NCI-H1930 (cell line): ENCODE measurements around the gene GNAI1.
A peak's percentile ranks its signal among the peaks of the same experiment; 100 is the strongest.
"Not testable (repeated sequence)": the region's sequence is repeated elsewhere in the genome, so short reads cannot be mapped to it uniquely, and the experiment has no call there.

Experiments used
- DNase-seq, 2 experiments: peaks; one replicate each; lab custom pipeline; 2025; lab: John Stamatoyannopoulos, UW

Gene GNAI1

GRCh38 chr7:80132594-80132993 is 2.0 kb upstream of the GNAI1 start:
- DNase-seq: no peak

DNA sequence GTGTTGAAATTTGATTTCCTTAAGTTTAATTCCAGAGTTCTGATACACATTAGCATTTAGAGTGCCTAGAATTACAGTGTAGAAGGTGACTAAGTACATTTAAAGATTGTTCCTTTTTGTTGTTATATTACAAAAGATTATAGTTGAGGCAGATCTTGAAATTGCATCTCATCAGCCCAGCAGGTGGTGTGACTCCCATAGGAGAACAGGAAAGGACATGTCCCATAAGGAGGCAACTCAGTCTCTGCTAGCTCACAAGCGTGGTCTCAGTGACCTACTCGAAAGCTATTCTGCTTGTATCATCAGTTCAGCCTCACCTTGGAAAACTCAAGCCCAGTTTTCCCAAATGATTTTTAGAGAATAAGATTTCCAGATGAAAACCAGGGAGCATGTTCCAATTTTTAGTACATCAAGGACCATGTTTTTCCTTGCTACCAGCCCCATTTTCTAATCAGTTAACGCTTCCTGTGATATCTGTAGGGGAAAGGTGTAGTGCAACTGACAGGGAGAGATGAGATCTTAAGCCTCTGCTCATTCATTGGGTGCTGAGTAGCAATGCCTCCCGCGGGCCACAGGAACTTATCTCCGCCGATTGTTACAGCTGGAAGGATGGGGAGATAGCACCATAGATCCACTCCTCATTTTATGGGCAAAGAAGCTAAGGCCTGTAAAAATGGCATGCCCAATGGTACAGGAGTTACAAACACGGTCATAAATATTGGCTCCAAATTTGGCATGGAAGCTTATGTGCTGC is 1.1 kb upstream of the GNAI1 start:
- no peak for DNase-seq

DNA sequence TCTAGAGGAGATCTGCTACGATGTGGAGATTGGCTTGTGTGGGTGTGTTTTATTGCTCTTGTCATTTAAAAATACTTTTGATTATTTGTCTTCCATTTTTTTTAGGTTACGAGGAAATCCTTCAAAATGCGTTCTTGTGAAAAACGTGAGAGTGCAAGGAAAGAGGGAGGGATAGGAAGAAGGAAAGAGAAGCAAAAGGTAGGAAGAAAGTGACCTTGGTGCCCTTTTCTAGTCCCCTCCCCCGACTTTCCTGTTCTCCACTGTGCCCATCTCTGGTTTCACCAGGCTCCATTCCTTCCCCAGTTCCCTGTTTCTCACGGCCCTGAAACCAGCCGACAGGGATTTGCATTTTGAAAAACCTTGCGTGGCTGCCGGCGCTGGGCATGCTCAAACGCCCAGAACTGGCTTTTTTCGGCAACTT is 506 bp upstream of the GNAI1 start:
- DNase-seq: peak in 1 of 2 experiments; percentile 59

DNA sequence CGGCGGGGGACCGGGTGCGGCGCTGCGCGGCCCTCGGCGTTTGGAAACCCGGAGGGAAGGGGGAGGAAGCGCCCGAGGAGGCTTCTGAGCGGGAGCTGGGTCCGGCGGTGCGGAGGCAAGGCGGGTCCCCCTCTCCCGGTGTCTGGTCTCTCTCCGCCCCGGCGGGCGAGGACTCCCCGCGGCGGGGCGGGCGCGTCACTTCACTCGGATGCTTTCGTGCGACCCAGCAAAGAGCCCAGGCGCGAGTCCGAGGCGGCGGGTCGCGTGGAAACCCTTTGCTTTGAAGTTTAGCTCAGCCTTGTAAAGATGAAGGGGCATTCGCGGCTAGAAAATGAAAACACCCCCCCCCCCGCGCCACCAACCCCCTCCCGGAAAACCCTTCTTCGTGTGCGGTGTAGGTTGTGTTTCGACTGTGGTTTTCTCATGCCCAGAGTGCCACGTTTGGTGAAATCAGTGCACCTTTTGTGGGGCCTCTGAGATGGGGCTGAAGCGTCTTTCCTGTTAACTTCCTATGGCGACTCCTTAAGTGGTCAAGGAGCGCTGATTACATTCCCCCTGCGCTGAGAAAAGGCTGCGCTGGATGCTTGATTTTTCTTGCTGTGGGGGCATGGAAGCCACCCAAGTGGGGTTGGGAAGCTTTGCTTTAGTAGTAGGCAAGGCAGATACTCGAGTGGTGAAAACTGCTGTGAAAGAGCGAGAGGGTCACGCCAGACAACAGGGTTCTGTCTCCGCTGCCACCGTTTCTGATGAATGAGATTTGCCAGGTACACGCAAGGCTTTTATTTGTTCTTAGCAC is 876 bp downstream of the GNAI1 start:
- peak; percentile 15 to 27 for DNase-seq

- DNase-seq: no peak
Observed at GRCh38 chr7:80136261-80137055, 1.8 kb downstream of the GNAI1 start.

- no peak for DNase-seq
Observed at GRCh38 chr7:80137410-80137809, 2.8 kb downstream of the GNAI1 start.

GRCh38 chr7:80139236-80139635 is 4.6 kb downstream of the GNAI1 start:
- no peak for DNase-seq

DNA sequence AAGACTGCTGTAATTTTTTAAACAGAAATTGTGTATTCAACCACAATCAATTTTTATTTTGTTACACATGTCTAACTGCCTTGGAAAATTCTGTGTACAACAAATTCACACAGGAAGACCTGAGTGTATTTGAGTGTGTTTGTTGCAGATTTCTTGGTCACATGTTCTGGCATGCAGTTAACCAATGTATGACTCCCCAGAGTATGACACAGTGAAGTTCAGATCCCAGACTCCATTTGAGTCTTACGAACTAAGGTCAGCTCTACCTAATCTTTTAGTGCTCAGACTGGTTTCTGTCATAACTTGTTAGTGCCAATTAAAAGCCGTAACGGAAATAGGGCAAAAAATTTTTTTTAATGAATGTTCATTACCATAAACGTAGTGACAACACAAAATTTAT is 5.8 kb downstream of the GNAI1 start:
- DNase-seq: no peak

- no peak for DNase-seq
Observed at GRCh38 chr7:80141376-80141775, 6.7 kb downstream of the GNAI1 start.

DNA sequence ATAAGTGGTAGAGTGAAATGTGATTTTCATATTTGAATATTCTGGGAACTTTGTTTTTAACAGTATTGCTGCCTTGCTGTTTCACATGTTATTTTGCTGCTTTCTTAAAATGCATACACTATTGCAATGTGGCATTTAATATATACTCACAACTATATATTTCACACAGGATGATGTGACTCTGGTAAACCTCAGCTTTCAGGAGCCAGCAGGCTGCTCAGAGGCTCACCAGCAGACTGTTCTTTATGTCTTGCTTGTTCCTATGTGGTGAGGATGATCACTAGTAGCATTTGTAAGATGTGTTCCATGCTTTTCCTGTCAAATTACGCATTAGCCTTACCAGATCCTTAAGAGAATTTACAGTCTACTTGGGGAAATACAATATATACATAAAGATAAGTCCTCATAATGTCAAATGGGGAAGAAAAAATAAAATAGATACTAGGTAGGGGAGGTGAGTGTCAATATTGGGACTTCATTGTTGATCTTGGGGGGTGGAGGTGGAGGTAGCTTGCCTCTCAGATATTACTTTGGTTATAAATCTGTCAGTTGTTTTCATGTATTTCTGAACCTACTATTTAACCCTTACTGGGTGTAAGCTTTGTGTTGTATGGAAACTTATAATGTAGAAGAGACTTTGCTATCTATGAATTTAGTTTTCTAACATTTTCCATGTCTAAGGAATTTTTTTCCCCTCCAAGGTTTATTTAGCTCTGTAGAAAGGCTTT is 8.4 kb downstream of the GNAI1 start:
- no peak for DNase-seq

DNA sequence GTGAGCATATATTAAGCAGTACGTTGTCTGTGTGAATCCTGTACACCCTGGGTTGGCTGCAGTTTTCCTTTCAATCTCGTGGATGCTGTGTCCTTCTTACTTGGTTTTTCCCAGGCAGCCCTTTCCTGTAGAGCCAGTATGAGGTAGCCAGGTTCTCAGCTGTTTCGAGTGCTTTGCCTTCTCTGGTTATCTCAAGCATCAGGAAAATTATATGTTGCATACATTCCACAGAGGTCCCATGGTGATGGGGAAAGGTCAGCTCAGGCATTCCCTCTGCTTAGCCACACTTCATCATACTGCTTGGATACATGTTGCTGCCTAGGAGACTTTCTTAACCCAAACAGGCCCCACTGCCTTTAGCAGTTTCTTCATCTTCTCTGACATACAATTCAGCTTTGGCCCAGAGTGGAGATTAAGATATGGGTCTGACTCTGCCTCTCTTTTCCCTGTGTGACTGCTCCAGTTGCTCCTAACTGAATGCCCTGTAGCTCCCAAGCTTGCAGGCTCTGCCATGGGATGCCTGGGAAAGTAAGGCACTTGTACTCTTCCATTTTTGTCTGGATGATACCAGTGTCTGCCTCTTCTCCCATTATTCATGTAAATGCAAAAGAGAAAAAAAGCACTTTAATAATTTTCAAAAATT is 11.3 kb downstream of the GNAI1 start:
- DNase-seq: no peak

GRCh38 chr7:80146545-80147182 is 12.0 kb downstream of the GNAI1 start:
- no peak for DNase-seq

DNA sequence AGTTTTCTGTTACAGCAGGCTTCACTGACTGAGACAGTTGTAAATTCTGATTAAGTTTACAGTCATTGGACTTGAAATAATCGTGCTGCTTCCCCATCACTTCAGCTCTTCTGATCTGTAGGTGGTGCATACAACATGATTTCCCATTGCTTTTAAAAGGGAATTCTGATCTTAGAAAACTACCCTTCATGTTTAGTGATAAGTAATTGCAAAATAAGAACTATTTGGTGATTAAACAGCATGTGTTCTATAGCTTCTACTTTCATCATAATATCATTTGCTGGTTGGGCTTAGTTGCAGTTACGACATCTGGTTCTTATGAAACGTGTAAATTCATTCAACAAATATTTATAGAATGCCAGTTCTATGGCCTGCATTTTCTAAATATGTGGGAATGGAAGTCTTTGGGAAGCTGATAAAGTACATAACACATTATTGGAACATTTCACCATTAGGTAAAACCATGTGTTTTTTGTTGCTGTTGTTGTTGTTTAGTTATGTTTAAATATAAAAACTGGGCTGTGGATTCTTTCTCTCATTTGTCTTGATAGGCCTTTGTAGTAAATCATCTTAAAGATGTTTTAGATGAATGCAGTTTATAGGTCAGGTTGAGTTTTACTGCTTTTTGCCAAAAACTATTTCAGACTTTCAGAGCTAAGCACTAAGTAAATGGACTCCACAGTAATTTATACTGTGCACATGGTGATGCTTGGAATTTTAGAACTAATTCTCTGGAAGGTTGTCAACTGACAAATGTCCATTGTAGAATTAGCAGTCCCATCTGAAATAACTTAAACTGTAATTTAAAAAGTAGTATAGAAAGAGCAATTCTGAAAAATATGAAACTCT is 13.1 kb downstream of the GNAI1 start:
- DNase-seq: no peak

GRCh38 chr7:80150611-80151273 is 16.1 kb downstream of the GNAI1 start:
- no peak for DNase-seq

DNA sequence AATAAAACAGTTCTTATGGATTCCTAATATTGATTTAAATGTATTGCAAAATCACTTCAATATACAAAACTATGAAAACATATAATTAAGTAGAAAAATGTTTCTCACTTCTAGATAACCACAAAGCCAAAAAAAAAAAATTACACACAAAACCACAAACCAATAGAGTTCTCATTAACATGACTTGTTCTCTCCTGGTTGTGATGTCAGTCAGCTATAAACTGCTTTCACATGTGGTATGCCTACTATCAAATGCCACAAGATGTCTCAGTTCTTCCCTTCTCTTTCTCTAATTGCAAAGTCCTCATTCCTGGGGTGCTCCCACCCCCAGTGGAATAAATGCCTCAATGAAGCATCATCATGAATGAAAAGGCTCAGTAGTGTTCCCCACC is 16.6 kb downstream of the GNAI1 start:
- DNase-seq: no peak

GRCh38 chr7:80153446-80153845 is 18.8 kb downstream of the GNAI1 start:
- DNase-seq: no peak

DNA sequence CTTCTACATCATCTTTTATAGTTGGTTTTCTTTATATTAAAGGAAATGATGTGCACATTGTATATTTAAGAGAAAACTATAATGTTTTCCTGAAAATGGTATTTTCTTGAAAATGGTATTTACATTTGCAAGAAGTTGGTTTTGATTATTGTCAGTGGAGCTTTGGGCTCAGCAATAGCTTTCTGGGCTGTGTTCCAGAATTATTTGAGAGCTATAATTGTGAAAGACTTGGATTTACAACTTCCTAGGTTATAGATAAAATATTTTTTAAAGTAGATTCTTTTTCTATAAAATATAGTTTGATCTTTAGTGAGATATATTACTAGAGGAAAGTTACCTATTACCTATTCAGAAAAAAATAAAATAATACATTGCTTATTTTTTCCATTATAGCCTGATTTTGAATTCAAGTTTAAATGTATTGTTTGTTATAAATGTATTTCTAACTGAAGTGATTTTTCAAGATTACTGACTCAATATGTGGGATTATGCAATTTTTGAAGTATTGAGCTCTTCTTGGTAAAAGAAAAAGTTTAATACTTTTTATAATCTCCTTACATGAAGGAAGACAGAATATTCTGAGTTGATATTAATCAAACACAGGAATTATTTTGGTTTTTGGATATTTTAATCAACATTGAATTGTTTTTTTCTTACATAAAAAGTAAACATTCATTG is 20.2 kb downstream of the GNAI1 start:
- DNase-seq: no peak

- DNase-seq: no peak
Observed at GRCh38 chr7:80155374-80155773, 20.7 kb downstream of the GNAI1 start.

DNA sequence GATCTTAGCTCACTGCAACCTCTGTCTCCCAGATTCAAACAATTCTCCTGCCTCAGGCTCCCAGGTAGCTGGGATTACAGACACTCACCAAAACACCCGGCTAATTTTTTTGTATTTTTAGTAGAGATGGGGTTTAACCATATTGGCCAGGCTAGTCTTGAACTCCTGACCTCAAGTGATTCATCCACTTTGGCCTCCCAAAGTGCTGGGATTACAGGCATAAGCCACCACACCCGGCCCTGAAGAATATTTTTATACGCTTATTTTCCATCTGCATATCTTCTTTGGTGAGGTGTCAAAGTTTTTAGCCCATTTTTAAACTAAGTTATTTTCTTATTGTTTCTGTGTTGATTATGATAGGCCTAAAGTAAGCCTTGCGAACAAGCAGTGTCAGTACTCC is 23.1 kb downstream of the GNAI1 start:
- DNase-seq: not testable (repeated sequence)
